ENCODE measurements around the gene FLOT2.
A peak's percentile ranks its signal among the peaks of the same experiment; 100 is the strongest.
"Not testable (repeated sequence)": the region's sequence is repeated elsewhere in the genome, so short reads cannot be mapped to it uniquely, and the experiment has no call there.

FLOT2 gene

DNA sequence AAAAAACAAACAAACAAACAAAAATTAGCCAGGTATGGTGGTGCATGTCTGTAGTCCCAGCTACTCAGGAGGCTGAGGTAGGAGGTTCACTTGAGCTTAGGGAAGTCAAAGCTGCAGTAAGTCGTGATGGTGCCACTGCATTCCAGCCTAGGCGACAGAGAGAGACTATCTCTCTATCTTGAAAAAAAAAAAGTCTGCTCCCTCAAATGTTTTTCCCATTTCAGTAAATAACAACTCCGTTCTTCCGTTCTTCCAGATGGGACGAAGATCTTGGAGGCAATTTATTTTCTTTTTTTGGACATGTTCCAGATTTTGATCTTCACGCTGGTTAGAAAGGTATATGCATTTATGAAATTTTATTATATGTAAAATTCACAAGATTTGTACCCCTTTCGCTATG lies 23.7 kb downstream of the FLOT2 start:
- DNase-seq (ENCODE audit: low read depth) = no peak

DNA sequence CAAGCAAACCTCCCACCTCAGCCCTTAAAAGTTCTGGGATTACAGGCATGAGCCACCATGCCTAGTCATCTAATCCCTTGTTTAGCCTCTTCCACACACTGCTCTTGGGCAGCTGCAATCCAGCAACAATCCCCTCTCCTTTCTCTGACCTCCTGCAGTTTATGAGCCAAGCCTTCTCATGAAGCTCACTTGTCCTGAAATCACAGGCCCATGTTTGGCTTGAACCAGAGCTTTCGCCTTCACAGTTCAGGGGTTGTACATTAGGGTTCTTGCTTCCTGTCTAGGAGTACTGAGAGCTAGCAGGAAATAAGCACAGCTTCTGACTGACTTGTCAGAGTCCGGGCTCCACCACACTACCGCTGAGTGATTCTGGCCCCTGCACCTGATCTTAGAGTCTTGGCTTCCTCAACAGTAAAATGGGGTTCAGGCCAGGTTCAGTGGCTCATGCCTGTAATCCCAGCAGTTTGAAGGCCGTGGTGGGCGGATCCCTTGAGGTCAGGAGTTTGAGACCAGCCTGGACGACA lies 26.4 kb downstream of the FLOT2 start:
- no peak for DNase-seq (ENCODE audit: low read depth)

DNA sequence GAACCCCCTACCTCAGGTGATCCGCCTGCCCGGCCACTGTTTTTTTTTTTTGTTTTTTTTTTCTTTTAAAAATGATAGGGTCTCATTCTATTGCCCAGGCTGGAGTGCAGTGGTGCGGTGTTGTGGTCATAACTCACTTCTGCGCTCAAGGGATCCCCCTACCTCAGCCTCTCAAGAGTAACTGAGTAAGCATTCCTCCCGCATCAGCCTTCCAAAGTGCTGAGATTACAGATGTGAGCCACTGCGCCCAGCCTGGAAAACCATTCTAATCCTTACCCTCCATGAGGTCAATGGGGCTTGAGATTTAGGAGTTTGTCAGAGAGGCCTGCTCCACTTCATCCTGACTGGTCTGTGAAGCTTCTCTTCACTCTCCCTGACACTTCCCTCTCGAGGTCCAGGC lies 30.3 kb downstream of the FLOT2 start:
- DNase-seq (ENCODE audit: low read depth) = no peak

DNA sequence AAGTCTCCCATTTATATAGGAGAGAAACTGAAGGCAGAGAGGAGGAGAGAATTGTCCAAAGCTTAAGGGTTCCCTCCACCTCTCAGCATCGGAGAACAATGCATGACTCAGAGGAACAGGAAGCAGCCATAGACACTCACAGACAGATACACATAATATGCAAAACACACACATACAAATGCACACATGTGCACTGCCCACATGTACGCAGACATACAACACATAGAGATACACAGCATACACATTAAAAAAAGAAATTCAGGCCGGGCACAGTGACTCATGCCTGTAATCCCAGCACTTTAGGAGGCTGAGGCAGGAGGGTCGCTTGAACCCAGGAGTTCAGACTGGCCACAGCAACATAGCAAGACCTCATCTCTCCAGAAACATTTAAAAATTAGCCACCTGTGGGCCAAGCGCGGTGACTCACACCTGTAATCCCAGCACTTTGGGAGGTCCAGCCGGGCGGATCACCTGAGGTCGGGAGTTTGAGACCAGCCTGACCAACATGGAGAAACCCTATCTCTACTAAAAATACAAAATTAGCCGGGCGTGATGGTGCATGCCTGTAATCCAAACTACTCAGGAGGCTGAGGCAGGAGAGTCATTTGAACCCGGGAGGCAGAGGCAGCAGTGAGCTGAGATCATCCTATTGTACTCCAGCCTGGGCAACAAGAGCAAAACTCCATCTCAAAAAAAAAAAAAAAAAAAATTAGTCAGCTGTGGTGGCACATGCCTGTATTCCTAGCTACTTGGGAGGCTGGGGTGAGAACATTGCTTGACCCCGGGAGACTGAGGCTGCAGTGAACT lies 31.4 kb downstream of the FLOT2 start:
- no peak for DNase-seq (ENCODE audit: low read depth)

DNA sequence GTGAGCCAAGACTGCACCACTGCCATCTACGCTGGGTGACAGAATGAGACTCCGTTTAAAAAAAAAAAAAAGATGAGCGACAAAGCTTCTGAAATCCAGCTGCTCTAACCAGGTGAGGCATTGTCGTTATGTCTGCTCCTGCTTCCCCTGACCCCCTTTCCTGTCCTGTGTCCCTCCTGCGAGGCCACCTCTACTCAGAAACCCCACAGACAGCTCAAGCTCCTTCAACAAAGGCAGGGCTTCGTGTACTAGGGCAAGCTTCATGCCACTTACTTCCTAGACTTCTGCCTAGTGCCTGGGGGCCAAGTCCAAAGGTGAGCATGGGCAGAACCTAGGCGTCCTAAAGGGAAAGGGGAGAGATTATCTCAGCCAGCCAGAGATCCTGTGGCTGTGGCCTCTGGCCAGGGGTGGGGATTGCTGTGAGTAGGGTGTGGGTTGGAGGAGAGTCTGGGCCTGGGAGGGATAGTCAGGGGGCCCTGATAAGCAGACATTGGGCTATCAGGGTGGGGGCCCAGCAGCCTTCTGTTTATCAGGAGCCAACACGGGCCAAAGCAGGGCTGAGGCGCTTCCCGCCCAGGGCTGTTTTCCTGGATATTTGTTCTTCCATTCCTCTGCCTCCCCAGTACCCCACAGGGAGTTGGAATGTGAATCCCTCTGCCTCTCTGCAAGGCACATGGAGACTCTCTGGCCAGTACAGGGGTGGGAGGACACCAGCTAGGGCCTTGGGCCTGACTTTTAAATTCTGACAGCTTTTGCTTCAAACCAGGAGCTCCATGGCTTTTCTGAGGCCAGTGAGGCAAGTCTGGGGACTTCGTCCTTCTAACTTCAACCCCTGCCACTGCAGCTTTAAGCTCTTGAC lies 32.3 kb downstream of the FLOT2 start:
- no peak for DNase-seq (ENCODE audit: low read depth)

DNA sequence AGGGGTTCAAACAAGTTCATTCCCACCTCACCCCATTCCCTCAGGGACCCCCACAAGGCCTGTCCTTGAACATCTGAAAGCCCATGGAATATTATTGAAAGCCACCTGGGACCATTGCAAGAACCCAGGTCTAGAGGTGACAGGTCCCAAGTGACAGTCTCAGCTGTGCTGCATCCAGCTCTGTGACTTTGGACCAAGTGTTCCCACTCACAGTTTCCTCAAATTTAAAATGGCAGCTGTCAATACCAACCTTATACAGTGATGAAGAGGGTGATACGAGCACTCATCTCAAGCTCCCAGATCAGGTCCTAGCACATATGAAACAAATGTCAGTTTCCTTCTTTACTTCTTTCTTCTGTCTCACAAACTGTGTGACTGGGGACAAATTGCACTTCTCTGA lies 33.6 kb downstream of the FLOT2 start:
- no peak for DNase-seq (ENCODE audit: low read depth)

DNA sequence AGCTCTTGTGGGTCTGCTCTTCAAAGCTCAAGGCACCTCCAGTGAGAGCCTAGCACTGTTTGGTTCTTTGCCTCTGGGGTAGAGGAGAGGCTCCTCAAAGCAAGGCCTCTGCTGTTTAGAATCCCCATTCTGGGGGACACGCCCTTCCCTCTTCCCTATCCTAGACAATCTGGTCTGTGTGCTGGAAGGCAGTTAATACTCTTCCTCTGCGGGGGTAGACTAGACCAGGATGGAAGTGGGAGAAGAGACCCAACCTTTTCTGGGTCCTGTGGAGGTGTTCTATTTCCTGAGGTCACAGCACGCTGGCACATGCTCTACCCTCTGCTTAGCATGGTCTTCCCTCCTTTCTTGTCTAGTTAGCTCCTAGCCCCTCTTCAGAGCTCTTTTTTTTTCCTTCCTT lies 35.0 kb downstream of the FLOT2 start:
- no peak for DNase-seq (ENCODE audit: low read depth)

DNA sequence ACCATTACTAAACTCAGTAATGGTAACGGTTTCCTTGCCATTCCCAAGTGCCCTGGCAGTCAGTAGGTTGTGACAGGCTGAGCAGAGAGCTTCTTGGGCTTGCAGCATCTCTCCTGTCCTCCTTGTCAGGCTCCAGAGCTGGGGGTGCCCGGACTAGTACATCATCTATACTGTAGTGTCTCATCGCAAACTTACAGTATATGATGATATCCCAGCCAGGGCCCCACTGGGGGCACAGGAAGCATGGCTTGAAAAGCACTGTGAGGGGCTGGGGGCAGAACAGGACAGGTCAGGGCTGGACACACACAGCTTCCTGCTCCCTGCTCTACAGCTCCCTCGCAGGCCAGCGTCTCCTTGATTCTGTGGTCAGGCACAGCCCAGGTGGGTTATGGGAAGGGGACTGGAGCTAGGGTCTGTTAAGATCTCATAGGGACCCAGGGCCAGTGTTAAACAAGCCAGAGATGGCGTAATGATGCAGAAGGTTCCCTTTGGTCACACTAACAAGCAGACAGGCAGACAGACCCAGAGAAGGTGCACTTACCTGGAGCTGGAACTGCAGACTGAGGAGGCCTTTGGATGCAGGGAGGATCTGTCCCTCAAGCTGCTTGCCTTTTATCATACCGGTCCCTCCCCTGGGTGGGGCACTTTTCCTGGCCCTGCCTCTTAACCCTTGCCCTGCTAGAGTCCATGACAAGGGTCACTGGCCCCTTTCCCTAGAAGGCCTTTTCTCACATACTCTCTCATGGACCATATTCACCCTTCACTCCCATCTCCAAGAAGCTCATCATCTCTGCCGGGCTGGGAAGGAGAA lies 35.9 kb downstream of the FLOT2 start:
- DNase-seq (ENCODE audit: low read depth) = no peak

DNA sequence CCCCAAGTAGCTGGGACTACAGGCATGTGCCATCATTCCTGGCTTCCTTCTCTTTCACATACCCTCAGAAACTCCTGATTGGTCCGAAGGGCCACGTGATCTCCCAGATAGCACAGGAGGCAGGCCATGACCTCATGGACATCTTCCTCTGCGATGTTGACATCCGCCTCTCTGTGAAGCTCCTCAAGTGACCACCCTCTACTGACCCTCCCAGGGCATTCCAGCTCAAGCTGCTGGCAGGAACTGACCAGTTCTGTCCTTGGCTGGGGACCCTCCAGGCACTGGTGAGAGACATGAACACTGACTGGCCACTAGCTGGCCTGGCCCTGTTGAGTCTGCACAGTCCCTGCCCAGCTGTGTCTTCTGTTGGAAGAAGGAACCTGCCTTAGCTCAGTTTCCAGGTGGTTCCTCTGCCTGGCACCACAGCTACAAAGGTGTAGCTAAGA lies 37.1 kb downstream of the FLOT2 start:
- no peak for DNase-seq (ENCODE audit: low read depth)

DNA sequence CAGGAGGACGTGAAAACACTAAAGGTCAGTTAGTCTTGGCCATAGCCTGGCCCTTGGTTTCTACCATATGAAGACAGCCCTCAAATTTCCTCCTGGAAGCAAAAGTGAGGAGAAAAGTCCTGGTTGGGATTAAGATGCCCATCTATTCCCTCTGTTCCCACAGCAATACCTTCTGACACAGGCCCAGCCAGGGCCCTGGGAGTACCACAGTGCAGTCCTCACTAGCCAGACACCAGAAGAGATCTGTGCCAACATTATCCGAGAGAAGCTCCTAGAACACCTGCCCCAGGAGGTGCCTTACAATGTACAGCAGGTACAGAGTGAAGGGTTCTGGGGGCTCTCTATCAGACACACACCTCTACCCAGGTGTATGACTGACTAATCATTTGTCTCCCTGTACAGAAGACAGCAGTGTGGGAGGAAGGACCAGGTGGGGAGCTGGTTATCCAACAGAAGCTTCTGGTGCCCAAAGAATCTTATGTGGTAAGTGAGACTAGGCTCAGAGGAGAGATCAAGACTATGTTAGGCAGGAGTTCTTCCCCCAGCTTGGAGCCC lies 38.7 kb downstream of the FLOT2 start:
- no peak for DNase-seq (ENCODE audit: low read depth)

DNA sequence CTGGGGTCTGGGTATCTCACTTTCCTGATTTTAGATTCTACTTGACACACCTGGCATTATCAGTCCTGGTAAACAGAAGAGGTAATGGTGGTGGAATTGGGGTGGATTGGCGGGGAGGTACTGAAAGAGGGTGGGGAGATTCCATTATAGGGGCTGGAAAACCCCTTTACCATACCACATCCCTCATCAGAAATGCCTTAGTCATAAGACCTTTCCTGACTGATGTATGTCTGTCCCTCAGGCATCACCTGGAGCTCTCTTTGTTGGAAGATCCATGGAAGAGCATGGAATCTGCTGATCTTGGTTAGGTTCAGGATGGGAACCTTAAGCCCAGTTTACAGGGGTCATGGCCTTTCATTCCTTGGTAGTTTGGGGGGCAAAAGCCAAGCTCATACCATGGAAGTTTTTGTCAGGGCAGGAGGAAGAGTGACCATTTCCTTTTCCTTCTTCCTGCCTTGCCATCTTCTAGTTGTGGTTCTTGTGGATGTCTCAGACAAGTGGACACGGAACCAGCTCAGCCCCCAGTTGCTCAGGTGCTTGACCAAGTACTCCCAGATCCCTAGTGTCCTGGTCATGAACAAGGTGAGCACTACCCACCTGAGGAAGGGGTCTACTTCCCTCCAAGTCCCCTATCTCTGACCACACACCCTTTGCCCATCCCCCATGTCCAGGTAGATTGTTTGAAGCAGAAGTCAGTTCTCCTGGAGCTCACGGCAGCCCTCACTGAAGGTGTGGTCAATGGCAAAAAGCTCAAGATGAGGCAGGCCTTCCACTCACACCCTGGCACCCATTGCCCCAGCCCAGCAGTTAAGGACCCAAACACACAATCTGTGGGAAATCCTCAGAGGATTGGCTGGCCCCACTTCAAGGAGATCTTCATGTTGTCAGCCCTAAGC lies 39.4 kb downstream of the FLOT2 start:
- DNase-seq (ENCODE audit: low read depth) = no peak

DNA sequence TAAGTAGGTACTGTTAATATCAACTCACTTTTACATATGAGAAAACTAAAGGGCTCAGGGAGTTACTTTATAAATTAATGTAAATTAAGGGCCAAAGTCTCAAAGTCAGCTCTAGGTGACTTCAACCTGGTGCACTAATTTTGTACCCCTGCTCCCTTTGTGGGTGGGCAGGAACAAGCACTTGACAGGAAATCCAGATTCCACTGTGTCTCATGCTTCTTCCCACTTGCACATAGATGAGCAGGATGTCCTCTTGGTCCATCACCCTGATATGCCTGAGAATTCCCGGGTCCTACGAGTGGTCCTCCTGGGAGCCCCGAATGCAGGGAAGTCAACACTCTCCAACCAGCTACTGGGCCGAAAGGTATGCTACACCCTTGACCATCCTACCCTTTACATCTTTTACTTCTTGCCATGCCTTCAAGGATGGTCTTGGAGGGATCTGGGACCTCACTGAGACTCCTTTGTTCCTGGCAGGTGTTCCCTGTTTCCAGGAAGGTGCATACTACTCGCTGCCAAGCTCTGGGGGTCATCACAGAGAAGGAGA lies 41.4 kb downstream of the FLOT2 start:
- no peak for DNase-seq (ENCODE audit: low read depth)

DNA sequence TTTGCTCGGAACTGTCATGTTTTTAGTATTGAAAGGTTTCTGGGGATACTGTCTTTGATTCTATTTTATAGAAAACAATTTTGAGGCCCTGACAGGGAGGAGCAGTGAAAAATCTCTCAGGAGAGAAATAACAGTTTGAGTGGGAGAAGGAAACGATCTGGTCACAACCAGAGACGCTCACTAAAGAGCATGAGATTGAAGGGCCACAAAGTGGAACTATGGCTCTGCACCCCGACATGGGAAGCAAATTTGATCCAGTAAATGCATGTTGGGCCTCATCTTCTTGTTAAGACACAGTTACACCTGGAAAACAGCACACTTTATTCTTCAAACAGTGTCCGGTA lies 42.2 kb downstream of the FLOT2 start:
- DNase-seq (ENCODE audit: low read depth) = no peak

DNA sequence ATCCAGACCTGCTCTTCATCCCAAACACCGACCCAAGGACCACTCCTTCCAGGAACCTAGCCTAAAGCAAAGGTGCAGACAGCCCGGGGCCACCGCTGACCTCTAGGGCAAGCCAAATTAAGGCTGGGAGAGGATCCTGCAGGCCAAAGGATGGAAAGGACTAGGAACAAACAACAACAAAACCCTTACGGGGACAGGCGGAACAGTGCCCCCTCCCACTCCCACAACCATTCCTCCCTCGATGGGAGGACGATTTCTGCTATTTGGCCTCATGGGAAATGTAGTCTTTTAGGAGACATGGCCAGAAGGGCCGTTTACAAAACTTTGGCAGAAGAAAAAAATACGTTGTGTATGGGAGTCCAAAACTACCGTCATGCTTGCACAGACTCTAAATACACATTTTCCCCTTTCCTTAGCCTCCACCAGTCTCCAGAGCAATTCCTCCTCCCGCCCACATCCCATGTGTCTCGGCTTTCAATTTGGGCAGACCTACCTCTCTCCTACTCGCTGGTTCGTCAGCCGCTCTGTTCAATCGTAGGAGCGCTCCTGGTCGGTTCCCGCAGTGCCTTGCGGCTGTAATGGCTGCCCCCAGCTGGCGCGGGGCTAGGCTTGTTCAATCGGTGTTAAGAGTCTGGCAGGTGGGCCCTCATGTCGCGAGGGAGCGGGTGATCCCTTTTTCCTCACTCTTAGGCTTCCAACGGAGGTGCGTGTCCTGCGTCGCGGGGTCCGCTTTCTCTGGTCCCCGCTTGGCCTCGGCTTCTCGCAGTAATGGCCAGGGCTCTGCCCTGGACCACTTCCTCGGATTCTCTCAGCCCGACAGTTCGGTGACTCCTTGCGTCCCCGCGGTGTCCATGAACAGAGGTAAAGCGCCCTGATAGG lies 42.8 kb downstream of the FLOT2 start, which contains the start of gene ERAL1:
TSS of gene ERAL1 (plus strand) at position 560 of the 879 bp plus-strand sequence. CDS start at position 579, 19 bp downstream.
- DNase-seq (ENCODE audit: low read depth) = peak; percentile 79

DNA sequence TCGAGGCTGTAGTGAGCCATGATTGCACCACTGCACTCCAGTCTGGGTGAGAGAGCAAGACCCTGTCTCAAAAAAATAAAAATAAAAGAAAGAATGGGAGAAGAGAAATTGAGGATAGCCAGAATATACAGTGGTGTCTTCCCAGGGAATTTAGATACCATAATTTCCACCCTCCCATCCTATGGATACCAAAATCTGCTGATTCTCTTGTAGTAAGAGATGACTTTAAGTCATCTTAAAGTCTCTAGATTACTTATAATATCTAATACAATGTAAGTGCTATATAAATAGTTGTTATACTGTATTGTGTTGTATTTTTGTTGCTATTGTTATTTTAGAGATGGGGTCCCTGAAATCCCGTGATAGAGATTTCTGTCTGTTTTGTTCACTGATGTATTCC lies 44.2 kb downstream of the FLOT2 start:
- no peak for DNase-seq (ENCODE audit: low read depth)

DNA sequence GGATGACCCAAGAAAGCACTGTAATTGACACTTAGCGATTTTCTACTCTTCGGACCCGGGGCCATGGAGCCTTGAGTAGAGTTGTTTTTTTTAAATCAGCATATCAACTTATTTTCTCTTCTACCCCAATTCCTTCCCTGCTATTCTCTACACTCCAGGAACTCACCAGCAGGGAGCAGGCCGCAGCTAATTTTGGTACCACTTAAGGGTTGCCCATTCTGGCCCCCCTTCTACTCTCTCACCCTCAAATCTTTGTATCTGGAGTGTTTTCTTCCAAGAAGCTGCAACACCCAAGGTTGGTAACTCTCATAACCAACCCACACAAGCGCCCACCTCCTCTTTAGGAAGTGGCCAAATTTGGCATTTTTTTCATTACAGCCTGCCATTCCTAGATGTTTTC lies 48.3 kb downstream of the FLOT2 start:
- no peak for DNase-seq (ENCODE audit: low read depth)

DNA sequence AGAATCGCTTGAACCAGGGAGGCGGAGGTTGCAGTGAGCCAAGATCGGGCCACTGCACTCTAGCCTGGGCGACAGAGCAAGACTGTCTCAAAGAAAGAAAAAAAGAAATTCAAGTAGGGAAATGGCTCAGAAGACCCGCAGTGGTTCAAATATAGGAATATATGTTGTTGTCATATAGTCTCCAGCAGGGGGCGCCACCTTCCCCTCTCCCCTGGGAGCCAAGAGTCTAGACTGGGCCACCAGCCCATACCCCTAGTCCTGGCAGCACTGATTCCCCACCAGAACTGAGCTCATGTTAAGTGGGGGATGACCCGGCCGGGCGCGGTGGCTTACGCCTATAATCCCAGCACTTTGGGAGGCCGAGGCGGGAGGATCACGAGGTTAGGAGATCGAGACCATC lies 48.9 kb downstream of the FLOT2 start:
- peak; percentile 28 for DNase-seq (ENCODE audit: low read depth)

DNA sequence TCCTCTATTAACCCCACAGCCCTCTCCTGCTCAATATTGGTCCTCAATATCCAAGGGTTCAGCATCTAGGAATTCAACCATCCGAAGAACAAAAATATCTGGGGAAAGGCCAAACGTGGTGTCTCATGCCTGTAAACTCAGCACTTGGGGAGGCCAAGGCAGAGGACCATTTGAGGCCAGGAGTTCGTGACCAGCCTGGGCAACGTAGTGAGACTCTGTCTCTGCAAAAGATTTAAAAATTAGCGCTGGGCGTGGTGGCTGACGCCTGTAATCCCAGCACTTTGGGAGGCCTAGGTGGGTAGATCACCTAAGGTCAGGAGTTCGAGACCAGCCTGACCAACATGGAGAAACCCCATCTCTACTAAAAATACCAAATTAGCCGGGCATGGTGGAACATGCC lies 50.8 kb downstream of the FLOT2 start:
- not testable (repeated sequence) for DNase-seq (ENCODE audit: low read depth)

DNA sequence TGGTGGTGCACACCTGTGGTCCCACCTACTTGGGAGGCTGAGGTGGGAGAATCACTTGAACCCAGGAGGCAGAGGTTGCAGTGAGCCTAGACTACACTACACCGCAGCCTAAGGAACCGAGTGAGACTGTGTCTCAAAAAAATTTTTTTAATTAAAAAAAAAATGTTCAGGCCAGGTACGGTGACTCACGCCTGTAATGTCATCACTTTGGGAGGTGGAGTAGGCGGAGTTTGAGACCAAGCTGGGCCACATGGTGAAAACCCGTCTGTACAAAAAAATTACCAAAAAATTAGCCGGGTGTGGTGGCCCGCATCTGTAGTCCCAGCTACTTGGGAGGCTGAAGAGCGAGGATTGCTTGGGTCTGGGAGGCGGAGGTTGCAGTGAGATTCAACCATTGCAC lies 51.3 kb downstream of the FLOT2 start:
- DNase-seq (ENCODE audit: low read depth) = no peak

DNA sequence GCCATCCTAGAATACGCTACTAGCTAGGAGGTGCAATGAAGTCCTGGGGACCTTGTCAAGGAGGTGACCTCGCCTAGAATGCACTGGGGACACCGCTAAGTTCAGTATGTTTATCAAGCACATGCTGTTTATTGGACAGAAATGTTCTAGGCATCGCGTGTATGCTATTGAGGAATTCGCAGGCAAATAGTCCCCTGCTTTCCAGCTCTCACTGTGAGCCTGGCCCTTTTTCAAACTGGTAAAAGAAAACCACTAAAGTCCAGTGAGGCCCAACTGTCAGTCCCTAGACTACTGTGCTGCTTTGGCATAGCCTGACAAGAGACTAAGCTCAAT lies 53.8 kb downstream of the FLOT2 start:
- DNase-seq (ENCODE audit: low read depth) = no peak

Data from T follicular helper cell (primary cell).